ENCODE measurements around the gene CSNK2B.
"Not testable (repeated sequence)": the region's sequence is repeated elsewhere in the genome, so short reads cannot be mapped to it uniquely, and the experiment has no call there.

CSNK2B gene

GRCh38 chr6:31691078-31691463 is 25.2 kb downstream of the CSNK2B start:
- no peak for DNase-seq

- no peak for DNase-seq
Measured at GRCh38 chr6:31691564-31692108, 25.8 kb downstream of the CSNK2B start.

GRCh38 chr6:31692353-31692752 is 26.5 kb downstream of the CSNK2B start:
- DNase-seq: no peak

DNA sequence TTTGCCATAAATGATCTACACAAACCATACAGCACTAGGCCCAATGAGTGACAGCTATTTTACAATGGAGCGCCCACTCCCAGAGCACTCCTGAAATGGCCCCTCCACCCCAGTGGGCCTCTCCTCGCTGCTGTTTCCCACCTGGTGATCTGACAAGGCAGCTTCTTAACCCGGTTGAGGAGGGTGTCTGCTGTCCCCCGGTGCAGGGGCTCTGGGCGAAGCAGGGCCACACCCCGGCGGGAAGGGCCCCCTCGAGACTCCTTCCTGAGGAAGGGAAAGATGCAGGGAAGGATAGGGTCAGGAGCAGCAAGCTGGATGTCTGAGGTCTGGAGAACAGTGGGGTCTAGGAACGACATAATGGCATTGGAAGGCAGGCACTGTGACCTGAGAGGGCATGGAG is 27.0 kb downstream of the CSNK2B start:
- DNase-seq: no peak

GRCh38 chr6:31693535-31693934 is 27.7 kb downstream of the CSNK2B start:
- DNase-seq: no peak

DNA sequence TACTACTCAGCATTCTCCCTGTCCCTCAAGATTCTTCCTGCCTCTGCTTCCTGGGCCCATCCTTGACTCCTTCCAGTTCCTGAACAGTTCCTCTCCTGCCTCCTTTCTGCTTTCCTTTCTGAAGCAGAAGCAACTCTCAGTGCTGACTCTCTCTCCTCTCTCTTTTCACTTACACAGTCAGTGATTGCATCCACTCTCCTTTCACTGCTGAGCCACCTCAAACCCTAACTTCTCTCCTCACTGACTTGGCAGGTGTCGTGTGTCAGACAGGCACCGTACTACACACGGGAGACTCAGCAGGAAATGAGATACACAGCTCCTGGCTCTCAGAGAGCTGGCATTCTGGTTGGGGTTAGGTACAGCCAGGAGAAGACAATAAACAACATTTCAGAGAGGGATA is 31.7 kb downstream of the CSNK2B start:
- DNase-seq: no peak

GRCh38 chr6:31700740-31701401 is 35.0 kb downstream of the CSNK2B start:
- no peak for DNase-seq

GRCh38 chr6:31701666-31702404 is 36.0 kb downstream of the CSNK2B start:
- DNase-seq: no peak

DNA sequence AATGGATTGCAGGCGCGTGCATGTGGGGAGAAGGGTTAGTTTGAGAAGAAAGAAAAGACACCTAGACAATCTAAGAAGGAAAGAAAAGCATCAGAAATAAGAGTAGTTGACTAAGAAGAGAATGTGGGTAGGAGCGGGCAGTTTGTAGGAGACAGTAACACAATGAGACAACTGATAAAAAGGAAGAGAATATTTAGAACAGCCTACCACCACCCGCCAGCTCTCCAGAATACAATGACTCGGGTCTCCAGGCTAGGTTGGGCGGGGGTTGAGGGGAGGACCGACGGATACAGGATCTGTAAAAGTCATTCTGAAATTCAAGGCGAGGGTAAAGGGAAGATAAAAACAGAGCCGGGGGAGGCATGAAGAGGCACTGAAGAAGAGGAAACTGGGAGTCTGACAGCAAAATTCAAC is 36.5 kb downstream of the CSNK2B start:
- DNase-seq: no peak

DNA sequence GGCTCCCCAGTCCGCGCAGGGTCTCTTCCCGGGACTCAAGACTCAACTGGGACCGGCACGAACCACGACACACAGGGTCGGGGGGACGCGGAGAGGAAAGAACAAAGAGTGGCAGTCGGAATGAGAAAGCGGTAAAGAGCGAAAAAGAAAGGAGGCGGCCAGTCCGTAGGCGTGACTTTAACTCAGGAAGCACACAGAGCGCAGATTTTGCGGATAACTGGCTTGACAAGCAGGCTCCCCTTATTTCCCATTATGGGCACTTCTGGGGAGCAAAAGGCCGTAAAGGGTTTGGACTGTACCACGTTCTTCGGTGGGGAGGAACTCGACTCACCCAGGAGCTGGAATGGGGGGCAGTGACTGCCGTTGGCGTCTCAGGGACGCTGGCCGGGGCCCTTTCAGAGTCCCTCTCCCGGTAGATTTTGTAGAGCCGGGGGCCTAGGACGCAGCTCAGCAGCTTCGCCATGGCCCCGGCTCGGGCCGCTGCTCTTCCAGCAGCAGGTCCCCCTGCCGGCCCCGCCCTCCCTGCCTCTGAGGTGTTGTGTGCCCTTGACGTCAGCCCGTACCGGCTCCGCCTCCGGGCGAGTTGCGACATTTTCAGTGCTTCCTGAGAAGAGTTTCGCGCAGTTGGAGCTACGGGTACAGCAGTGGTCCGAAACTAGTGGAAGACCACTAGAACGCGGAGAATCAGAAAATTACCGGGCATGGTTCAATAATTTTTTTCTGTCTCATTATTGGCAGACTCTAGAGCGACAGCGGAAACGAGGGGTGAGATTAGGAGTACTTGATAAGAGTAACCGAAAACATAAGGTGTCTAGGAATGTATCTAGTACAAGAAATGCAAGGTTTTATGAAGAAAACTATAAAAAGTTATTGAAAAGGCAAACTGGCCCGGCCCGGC is 37.2 kb downstream of the CSNK2B start, which contains the start of gene ABHD16A:
ABHD16A (minus strand) TSS at position 506 of the 898 bp plus-strand sequence; CDS start at position 463, 43 bp downstream.
- peak; percentile 99 for DNase-seq

GRCh38 chr6:31705931-31706330 is 40.1 kb downstream of the CSNK2B start:
- no peak for DNase-seq

- DNase-seq: no peak
Measured at GRCh38 chr6:31706599-31706998, 40.7 kb downstream of the CSNK2B start, which contains the start of gene LY6G6F. Gene LY6G6F, plus strand, starts transcription at chr6:31706866. Its CDS starts 41 bp downstream, at chr6:31706907.

DNA sequence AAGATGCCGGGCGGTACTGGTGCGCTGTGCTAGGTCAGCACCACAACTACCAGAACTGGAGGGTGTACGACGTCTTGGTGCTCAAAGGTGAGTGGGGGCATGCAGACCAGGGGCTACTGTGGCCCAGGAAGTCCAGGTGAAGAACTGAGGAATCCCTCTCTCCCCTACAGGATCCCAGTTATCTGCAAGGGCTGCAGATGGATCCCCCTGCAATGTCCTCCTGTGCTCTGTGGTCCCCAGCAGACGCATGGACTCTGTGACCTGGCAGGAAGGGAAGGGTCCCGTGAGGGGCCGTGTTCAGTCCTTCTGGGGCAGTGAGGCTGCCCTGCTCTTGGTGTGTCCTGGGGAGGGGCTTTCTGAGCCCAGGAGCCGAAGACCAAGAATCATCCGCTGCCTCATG is 41.8 kb downstream of the CSNK2B start:
- no peak for DNase-seq

DNA sequence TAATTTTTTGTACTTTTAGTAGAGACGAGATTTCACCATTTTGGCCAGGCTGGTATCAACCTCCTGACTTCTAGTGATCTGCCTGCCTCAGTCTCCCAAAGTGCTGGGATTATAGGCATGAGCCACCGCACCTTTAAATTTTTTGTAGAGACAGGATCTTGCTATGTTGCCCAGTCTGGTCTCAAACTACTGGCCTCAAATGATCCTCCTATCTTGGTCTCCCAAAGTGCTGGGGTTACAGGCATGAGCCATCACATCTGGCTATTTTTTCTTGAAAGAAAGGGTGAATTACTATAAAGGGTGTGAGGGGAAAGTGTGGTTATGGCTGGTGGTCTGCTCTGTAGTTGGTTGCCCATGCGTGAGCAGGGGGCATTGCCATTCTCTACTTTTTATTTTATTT is 42.3 kb downstream of the CSNK2B start:
- DNase-seq: no peak

GRCh38 chr6:31709157-31709556 is 43.3 kb downstream of the CSNK2B start:
- DNase-seq: not testable (repeated sequence)

DNA sequence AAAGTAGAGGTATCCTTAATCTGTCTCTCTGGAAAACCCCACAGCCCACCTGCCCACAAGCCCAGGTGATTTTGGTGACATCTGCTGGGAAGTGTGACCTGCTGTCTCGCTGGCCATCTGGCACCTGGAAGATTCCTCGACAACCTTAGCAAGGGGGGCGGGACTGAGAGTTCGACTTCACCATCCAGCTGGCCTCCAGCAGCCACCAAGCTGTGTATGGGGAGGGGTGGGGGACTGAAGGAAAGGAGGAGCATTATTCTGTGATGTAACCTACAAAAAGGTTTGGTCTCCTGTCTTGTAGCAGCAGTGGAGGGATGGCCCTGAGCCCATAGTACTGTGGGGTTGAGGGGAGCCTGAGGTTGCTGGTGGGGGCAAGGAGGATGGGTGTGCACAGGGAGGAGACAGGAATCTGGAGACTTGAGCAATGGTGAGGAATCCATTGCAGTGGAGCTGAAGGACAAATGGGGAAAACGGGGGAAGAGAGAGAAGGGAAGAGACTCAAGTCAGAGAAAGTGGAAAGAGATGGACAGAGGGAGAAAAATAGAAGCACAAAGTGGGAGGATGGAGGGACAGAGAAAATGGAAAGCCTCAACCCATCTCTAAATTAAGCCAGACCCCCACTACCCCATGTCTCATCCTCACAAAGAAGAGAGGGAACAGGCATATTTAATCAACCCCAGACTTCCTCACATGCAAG is 44.8 kb downstream of the CSNK2B start:
- DNase-seq: no peak

DNA sequence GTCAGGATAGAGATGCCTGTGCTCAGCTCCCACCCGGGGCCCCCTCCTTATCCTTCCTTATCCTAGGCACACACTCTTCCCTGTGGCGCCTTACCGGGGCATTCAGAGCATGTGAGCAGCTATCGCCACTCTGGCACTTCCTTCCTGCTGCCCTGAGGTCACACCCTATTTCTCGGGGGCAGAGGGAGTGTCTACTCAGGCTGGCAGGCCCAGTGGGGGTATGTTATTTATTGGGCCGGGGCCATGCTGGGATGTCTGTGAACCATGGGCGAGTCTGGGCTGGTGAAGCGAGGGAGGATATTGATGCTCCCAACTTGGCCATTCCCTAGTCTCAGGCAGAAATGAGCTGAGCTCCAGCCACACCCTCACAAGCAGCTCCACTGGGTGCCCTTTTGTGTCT is 45.4 kb downstream of the CSNK2B start:
- DNase-seq: no peak

- no peak for DNase-seq
Measured at GRCh38 chr6:31712296-31712695, 46.4 kb downstream of the CSNK2B start.

GRCh38 chr6:31713465-31713864 is 47.6 kb downstream of the CSNK2B start:
- no peak for DNase-seq

DNA sequence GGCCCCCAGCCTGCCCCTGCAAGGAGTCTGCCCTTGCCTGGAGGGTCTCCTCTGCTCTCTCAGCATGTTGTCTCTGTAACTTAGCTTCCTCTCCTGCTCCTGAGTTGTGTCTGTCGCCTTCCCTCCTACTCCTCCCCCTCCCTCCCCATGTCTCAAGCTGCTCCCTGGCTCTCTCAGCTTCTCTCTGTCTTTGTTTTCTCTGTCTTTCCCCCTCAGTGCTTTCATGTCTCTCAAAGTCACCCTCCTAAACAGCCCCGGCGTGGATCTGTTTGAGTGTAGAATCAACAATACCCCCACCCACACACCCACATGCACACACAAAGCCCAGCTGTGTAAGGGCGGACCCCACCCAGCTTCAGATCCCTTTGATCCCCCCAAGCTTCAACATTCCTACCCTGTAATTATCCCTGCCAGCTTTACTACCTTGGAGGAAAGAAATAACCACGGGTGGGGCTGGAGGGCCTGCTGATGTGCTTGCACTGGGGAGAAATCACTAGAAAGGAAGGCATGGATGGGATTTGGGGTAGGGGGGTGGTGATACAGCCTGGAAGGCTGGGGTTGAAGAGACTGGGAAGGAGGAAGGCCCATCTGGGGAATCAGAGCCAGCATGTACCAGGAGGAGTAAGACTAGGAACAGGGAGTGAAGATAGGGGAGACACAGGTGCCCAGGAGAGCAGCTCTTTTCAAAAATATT is 48.3 kb downstream of the CSNK2B start:
- DNase-seq: no peak

GRCh38 chr6:31715022-31715958 is 49.4 kb downstream of the CSNK2B start, which contains the start of gene LY6G6D:
Gene LY6G6D, plus strand, starts transcription at chr6:31715348. Its CDS starts 8 bp downstream, at chr6:31715356.
- DNase-seq: no peak

Data from NCI-H510A (cell line).